Measurements from ENCODE around the gene RANBP3.

Gene RANBP3

DNA sequence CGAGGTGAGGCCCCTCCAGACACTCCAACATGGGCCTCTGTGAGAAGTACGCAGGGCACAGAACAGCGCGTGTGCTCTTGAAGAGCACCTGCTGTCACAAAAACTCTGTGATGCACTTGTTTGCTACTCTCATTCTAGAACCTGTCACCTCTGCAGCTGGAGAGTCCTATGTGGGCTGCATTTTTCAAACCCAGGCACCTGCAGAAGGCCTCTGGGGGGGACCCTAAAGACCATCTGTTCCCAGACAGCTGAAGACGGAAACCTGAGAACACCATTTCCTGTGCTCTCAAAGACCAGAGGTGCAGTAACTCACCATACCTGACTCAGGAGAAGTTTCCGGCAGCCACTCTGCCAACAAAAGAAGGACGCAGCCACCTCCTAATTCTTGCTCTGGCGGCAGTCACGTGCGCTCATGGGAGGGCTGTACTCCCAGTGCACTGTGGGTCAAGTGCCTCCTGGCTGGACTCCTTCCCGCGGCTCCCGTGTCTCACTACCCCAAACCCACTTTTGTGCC is 28.1 kb downstream of the RANBP3 start:
- no peak for ATAC-seq
- TF ChIP-seq ZNF8 (CRISPR knock-in tag; IDR thresholded peaks at IDR 0.05) (no peak), ZFP3 (CRISPR knock-in tag; IDR thresholded peaks at IDR 0.05) (no peak), CSDC2 (CRISPR knock-in tag; IDR thresholded peaks at IDR 0.05) (no peak), ISL1 (CRISPR knock-in tag; IDR thresholded peaks at IDR 0.05) (no peak), TCF4 (CRISPR knock-in tag; IDR thresholded peaks at IDR 0.05; ENCODE audit: borderline replicate concordance) (no peak), ZC3H10 (CRISPR knock-in tag; IDR thresholded peaks at IDR 0.05) (no peak), GLIS3 (CRISPR knock-in tag; IDR thresholded peaks at IDR 0.05) (no peak)
- TF ChIP-seq, protein P1, sequence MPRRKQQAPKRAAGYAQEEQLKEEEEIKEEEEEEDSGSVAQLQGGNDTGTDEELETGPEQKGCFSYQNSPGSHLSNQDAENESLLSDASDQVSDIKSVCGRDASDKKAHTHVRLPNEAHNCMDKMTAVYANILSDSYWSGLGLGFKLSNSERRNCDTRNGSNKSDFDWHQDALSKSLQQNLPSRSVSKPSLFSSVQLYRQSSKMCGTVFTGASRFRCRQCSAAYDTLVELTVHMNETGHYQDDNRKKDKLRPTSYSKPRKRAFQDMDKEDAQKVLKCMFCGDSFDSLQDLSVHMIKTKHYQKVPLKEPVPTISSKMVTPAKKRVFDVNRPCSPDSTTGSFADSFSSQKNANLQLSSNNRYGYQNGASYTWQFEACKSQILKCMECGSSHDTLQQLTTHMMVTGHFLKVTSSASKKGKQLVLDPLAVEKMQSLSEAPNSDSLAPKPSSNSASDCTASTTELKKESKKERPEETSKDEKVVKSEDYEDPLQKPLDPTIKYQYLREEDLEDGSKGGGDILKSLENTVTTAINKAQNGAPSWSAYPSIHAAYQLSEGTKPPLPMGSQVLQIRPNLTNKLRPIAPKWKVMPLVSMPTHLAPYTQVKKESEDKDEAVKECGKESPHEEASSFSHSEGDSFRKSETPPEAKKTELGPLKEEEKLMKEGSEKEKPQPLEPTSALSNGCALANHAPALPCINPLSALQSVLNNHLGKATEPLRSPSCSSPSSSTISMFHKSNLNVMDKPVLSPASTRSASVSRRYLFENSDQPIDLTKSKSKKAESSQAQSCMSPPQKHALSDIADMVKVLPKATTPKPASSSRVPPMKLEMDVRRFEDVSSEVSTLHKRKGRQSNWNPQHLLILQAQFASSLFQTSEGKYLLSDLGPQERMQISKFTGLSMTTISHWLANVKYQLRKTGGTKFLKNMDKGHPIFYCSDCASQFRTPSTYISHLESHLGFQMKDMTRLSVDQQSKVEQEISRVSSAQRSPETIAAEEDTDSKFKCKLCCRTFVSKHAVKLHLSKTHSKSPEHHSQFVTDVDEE (CRISPR knock-in tag; IDR thresholded peaks at IDR 0.05), result no peak
- TF ChIP-seq, protein P2, sequence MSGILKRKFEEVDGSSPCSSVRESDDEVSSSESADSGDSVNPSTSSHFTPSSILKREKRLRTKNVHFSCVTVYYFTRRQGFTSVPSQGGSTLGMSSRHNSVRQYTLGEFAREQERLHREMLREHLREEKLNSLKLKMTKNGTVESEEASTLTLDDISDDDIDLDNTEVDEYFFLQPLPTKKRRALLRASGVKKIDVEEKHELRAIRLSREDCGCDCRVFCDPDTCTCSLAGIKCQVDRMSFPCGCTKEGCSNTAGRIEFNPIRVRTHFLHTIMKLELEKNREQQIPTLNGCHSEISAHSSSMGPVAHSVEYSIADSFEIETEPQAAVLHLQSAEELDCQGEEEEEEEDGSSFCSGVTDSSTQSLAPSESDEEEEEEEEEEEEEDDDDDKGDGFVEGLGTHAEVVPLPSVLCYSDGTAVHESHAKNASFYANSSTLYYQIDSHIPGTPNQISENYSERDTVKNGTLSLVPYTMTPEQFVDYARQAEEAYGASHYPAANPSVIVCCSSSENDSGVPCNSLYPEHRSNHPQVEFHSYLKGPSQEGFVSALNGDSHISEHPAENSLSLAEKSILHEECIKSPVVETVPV (CRISPR knock-in tag; IDR thresholded peaks at IDR 0.05), result no peak

DNA sequence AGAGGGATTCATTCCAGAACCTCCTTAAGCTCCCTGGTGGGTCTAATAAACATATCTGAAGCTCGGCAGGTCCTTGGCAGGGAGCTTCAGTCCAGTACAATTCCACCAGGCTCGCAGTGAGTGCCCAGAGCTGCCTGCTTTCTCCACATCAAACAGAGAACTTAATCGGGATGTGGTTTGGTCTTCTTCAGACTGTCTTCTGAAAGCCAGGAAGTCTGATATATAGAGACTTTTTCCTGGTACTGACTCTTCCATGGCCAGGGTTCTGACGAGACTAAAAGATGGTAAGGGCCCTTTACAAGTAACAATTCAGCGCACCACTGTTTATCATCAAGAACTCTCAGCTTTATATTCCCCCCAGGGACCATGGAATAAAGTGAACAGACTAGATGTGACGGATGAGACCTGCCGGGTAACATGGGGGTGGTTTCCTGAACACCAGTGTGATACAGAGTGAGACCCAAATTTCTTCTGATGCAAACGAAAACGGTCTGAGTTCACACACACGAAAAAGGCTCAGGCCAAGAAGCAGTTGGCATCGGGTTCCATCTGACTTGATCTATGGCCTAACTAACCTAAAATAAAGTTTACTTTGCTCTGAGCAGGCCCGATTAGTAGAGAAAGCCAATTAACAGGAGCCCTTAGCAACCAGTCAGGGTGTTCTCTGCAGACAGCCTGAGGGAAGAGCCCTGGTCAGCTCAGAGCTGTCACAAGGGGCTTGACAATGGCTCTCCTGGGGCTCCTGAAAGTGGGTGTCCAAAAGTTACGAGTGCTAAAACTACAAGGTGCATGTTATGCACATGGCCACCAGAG is 29.0 kb downstream of the RANBP3 start:
- TF ChIP-seq BACH2 (CRISPR knock-in tag; IDR thresholded peaks at IDR 0.05; ENCODE audit: borderline replicate concordance) (no peak), ZFP30 (CRISPR knock-in tag; IDR thresholded peaks at IDR 0.05) (no peak), ARNTL (CRISPR knock-in tag; IDR thresholded peaks at IDR 0.05; ENCODE audit: borderline replicate concordance, low read depth) (no peak), TOX (CRISPR knock-in tag; IDR thresholded peaks at IDR 0.05; ENCODE audit: borderline replicate concordance) (no peak)
- ATAC-seq, result no peak

DNA sequence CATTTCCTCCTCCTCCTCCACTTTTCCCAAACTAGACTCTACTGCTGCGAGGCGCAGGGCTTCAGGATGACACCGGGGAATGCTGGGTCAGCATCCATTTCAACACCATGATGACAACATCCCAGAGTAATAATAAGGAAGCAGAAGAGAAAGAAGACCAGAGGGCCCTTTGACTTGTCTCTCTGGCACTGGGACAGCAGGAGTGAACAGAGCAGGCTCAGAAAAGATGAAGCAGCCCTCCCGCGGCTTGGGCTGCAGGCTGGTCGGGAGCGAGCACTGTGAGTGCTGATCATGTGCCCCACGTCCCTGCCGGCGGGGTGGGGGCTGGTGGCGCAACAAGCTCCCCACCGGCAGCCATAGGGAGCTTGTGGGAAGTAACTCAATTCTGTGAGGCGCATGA is 30.5 kb downstream of the RANBP3 start:
- TF ChIP-seq BACH2 (CRISPR knock-in tag; IDR thresholded peaks at IDR 0.05; ENCODE audit: borderline replicate concordance) (no peak), TCF4 (CRISPR knock-in tag; IDR thresholded peaks at IDR 0.05; ENCODE audit: borderline replicate concordance) (no peak), ZFP3 (CRISPR knock-in tag; IDR thresholded peaks at IDR 0.05) (no peak), OSR1 (CRISPR knock-in tag; IDR thresholded peaks at IDR 0.05) (no peak), ZNF70 (CRISPR knock-in tag; IDR thresholded peaks at IDR 0.05) (no peak), ZNF565 (CRISPR knock-in tag; conservative IDR thresholded peaks at IDR 0.05; ENCODE audit: low read depth) (no peak), ZC3H10 (CRISPR knock-in tag; IDR thresholded peaks at IDR 0.05) (no peak), RARB (CRISPR knock-in tag; IDR thresholded peaks at IDR 0.05) (no peak), ISL1 (CRISPR knock-in tag; IDR thresholded peaks at IDR 0.05) (no peak), ESRRG (CRISPR knock-in tag; IDR thresholded peaks at IDR 0.05) (no peak), SNAI2 (CRISPR knock-in tag; IDR thresholded peaks at IDR 0.05) (no peak), GLIS3 (CRISPR knock-in tag; IDR thresholded peaks at IDR 0.05) (no peak)
- TF ChIP-seq, protein P3, sequence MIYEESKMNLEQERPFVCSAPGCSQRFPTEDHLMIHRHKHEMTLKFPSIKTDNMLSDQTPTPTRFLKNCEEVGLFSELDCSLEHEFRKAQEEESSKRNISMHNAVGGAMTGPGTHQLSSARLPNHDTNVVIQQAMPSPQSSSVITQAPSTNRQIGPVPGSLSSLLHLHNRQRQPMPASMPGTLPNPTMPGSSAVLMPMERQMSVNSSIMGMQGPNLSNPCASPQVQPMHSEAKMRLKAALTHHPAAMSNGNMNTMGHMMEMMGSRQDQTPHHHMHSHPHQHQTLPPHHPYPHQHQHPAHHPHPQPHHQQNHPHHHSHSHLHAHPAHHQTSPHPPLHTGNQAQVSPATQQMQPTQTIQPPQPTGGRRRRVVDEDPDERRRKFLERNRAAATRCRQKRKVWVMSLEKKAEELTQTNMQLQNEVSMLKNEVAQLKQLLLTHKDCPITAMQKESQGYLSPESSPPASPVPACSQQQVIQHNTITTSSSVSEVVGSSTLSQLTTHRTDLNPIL (CRISPR knock-in tag; IDR thresholded peaks at IDR 0.05; ENCODE audit: low read depth), result no peak
- TF ChIP-seq, protein P4, sequence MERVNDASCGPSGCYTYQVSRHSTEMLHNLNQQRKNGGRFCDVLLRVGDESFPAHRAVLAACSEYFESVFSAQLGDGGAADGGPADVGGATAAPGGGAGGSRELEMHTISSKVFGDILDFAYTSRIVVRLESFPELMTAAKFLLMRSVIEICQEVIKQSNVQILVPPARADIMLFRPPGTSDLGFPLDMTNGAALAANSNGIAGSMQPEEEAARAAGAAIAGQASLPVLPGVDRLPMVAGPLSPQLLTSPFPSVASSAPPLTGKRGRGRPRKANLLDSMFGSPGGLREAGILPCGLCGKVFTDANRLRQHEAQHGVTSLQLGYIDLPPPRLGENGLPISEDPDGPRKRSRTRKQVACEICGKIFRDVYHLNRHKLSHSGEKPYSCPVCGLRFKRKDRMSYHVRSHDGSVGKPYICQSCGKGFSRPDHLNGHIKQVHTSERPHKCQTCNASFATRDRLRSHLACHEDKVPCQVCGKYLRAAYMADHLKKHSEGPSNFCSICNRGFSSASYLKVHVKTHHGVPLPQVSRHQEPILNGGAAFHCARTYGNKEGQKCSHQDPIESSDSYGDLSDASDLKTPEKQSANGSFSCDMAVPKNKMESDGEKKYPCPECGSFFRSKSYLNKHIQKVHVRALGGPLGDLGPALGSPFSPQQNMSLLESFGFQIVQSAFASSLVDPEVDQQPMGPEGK (CRISPR knock-in tag; IDR thresholded peaks at IDR 0.05; ENCODE audit: borderline replicate concordance), result no peak
- TF ChIP-seq, protein P1 (CRISPR knock-in tag; IDR thresholded peaks at IDR 0.05), result no peak
- ATAC-seq, result no peak

All from SK-N-SH treated with all-trans-retinoic acid at 6 μM for 48 hours (cell line).